SH-SY5Y (cell line): ENCODE measurements around the gene CHI3L1.

Experiments used
- GATA2 ChIP-seq: IDR thresholded peaks from 2 replicates; pipeline ENCODE4 v1.6.1; 2011; ENCODE audit warnings: mild to moderate bottlenecking, low read depth, low read length
- GATA3 ChIP-seq: IDR thresholded peaks from 2 replicates; pipeline ENCODE4 v1.6.1; 2011; ENCODE audit warnings: low read depth, mild to moderate bottlenecking, low read length, moderate library complexity

GRCh38 chr1:203189951-203190352, 3.4 kb upstream of the CHI3L1 start:
- TF ChIP-seq GATA2 = no peak
- TF ChIP-seq GATA3 = no peak
